HG03520 (cell line): ENCODE data around the gene LTA4H.
"Not testable (repeated sequence)": the region's sequence is repeated elsewhere in the genome, so short reads cannot be mapped to it uniquely, and the experiment has no call there.

Experiments
- ATAC-seq: cut with Tn5 transposase; IDR thresholded peaks from one replicate; pipeline ENCODE4 v1.9.1; 2021; ENCODE audit warnings: mild to moderate bottlenecking, moderate library complexity; ENCODE audit not compliant: unreplicated experiment

The LTA4H gene

GRCh38 chr12:96035283-96036236 is at the start of gene LTA4H:
TSS of gene LTA4H (minus strand) at chr12:96035587. CDS start at chr12:96035519, 68 bp downstream.
- peak; percentile 87 for ATAC-seq

GRCh38 chr12:96084624-96085023 is 49.2 kb upstream of the LTA4H start:
- no peak for ATAC-seq

DNA sequence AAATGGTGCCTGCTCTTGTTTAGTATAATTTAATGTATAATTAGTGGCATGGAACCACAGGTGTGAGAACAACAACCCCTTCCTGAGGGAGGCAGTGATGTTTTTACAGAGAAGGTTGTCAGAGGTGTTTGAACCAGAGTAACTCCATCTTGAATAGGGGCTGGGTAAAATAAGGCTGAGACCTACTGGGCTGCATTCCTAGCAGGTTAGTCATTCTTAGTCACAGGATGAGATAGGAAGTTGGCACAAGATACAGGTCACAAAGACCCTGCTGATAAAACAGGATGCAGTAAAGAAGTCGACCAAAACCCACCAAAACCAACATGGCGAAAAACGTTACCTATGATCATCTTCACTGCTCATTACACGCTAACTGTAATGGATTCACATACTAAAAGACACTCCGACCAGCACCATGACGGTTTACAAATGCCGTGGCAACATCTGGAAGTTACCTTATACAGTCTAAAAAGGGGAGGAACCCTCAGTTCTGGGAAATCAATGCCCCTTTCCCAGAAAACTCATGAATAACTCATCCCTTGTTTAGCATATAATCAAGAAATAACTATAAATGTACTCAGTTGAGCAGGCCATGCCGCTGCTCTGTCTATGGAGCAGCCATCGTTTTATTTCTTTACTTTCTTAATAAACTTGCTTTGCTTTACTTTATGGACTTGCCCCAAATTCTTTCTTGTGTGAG is 47.8 kb upstream of the LTA4H start:
- no peak for ATAC-seq

GRCh38 chr12:96081596-96081995 is 46.2 kb upstream of the LTA4H start:
- ATAC-seq = no peak

- no peak for ATAC-seq
Measured at GRCh38 chr12:96078231-96079135, 43.1 kb upstream of the LTA4H start.

GRCh38 chr12:96077081-96077480 is 41.7 kb upstream of the LTA4H start:
- ATAC-seq = no peak

- no peak for ATAC-seq
Measured at GRCh38 chr12:96075560-96075959, 40.2 kb upstream of the LTA4H start.

GRCh38 chr12:96073346-96074330 is 38.3 kb upstream of the LTA4H start:
- ATAC-seq = no peak

GRCh38 chr12:96070670-96071279 is 35.4 kb upstream of the LTA4H start:
- peak; percentile 58 for ATAC-seq

- no peak for ATAC-seq
Measured at GRCh38 chr12:96069511-96070231, 34.3 kb upstream of the LTA4H start.

GRCh38 chr12:96068636-96069035 is 33.2 kb upstream of the LTA4H start:
- ATAC-seq = no peak

DNA sequence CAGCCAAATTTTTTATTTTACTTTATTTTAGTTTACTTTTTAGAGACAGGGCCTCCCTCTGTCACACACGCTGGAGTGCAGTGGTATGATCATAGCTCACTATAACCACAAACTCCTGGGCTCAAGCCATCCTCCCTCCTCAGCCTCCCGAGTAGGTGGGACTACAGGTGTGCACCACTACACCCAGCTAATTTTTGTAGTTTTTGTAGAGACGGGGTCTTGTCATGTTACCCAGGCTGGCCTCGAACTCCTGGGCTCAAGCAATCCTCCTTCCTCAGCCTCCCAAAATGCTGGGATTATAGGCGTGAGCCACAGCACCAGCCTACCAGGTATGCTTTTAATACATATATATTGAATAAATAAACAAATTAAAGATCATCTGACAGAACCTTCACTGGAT is 32.7 kb upstream of the LTA4H start:
- no peak for ATAC-seq

DNA sequence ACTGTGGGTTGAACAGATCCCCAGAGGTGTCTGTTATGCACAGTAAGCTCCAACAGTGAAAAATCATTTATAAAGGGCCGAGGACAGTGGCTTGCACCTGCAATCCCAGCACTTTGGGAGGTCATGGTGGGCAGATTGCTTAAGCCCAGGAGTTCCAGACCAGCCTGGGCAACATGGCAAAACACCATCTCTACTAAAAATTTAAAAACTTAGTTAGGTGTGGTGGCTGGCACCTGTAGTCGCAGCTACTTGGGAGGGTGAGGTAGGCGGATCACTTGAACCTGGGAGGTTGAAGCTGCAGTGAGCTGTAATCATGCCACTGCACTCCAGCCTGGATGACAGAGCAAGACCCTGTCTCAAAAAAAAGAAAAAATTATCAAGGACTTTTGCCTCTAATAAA is 30.4 kb upstream of the LTA4H start:
- ATAC-seq = not testable (repeated sequence)

- ATAC-seq = no peak
Measured at GRCh38 chr12:96064966-96065365, 29.6 kb upstream of the LTA4H start.

DNA sequence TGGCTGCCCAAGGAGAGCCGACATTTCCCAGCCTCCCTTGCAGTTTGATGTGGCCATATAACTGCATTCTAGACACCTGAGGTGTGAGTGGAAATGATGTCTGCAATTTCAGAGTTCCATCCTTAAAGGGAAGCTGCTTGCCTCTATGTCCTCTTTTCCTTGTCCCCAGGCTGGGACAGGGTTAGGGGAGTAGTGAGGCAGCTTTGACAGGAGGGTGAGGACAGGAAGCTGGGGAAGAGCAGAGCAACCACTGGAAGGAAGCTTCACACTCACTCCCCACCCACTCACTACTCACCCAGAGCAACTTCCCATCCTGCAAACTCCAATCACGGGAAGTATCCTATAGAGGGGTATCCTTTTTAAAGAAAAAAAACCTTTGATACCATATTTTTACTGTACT is 28.9 kb upstream of the LTA4H start:
- no peak for ATAC-seq

DNA sequence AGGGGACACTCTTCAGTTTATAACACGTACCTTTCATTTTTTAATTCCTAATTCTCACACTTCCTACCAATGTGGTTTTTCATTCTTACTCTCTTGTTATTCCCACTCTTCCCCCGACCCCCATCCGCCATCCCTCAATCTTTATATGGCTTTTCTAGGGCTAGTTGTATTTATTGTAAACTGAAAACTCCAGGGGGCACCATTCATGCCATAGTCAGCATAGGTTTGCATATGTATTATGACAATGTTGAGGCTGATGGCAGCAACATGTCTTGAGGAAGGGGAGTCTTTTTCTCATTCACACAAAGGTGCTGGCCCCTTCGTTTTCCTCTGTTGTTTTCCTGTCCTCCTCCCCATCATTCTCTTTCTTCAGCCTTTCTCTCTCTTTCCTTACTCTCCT is 27.7 kb upstream of the LTA4H start:
- ATAC-seq = no peak

DNA sequence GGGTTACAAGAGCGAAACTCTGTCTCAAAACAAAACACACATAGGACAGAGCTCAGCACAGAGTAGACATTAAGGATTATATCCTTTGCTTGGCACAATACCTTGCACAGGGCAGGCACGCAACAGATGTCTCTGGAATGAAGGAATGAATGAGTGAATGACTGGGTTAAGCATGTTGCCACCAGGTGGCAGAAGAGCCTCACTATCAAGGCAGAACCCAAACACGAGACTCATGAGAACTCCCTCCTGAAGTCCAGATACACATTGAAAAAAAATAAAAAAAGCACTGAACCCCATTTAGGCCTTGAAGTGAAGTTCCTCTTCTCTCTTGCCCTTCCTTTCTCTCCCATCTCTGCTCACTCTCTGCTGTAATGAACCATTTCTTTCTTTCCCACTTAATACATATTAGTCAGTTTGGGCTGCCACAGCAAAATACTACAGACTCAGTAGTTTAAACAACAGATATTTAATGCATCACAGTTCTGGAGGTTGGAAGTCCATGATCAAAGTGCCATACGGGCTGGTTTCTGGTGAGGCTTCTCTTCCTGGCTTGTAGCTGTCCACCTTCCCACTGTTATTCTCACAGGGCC is 26.6 kb upstream of the LTA4H start:
- no peak for ATAC-seq

GRCh38 chr12:96061323-96061722 is 25.9 kb upstream of the LTA4H start:
- no peak for ATAC-seq
